Activated CD8-positive, alpha-beta memory T cell treated with anti-CD3 and anti-CD28 coated beads, Interleukin-2, amount 50 U/mL, for 1 hour (primary cell): ENCODE results near the gene ARHGEF7.
"Not testable (repeated sequence)": the region's sequence is repeated elsewhere in the genome, so short reads cannot be mapped to it uniquely, and the experiment has no call there.

Experiments
- DNase-seq: peaks from one replicate; pipeline ENCODE4 v3.0.0-alpha.2; 2020; ENCODE audit errors: extremely low read depth

Gene ARHGEF7

DNA sequence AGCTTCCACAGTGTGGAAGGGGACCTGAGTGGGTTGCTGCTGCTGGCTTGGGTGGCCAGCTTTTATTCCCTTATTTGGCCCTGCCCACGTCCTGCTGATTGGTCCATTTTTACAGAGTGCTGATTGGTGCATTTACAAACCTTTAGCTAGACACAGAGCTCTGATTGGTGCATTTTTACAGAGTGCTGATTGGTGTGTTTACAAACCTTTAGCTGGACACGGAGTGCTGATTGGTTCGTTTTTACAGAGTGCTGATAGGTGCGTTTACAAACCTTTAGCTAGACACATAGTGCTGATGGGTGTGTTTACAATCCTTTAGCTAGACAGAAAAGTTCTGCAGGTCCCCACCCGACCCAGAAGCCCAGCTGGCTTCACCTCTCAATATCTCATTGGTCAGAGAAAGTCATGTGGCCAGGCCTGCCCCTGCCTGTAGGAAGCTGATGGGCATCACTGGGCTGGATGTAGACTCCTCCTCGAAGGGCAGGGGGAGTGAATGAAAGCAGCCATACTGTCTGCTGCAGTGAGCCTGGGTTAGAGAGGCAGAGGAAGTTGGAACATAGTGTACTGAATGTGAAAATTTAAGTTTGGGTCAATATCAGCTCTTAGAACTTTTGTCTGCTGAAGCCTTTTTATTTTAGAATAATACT, 83.7 kb downstream of the ARHGEF7 start:
- DNase-seq: not testable (repeated sequence)

DNA sequence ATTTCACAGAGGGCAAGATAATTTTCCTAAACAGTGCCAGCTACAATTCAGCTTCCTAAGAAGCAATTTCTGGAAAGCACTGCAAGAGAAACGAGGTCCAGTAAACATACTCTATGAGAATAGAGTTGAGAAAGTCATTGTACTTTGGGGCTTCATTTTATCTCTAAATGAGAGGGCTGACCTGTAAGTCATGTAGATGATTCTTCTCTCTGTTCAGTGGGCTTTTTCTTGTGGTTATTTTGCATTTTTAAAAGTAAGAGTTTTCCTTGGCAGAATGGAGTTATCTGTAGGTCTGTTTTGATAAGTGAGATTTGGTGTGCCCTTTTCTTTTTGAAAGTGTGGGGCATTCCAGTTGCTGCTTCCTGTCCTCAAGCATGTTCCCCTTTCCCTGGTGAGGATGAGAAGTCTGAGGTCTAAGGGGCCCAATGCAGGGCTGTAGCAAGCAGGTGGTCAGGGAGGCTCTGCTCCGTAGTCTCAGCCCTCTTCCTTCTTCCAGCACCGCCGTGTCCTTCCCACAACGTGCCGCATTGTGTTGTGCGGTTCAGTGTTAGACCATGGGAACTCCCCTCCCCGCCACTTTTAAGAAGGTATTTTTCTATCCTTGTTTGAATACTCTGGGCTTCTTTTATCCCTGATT, 86.3 kb downstream of the ARHGEF7 start:
- no peak for DNase-seq

DNA sequence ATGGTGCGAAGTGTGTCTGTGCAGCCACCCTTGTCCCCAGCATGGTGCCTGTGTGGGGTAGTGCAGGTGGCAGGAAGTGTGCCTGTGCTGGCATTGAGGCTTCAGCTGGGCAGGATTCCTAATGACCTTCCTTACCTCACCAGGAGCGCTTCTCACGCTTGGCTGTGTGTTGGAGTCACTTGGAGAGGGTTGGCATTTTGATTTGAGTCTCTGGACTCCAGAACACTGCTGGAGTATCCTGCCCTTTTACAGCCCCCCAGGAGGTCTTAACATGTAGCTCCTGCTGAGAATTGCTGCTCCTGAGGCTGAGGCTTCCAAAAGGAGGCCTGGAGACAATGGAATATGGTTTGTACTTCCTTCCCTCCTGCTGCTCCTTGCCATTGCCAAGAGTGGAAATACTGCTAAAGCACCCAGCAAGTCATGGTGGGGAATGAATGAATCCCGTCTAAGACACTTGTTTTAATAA, 87.1 kb downstream of the ARHGEF7 start:
- no peak for DNase-seq

DNA sequence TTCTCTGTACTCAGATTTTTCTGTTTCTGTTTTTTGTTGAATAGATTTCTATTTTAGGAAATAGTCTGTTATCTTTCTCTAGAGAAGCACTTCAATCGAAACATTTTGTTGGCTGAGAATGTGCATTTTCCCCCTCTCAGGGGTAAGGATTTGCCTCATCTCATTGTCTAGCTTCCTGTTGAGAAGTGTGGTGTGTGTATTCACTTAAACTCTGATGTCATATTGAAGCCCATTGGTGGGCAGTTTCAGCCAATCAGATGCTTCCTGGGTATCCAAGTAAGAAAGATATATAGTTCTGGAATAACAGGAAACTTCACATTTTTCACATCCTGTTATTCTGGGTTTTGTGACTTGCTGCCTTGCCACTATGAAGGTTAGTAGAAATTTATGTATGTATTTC, 87.6 kb downstream of the ARHGEF7 start:
- no peak for DNase-seq

DNA sequence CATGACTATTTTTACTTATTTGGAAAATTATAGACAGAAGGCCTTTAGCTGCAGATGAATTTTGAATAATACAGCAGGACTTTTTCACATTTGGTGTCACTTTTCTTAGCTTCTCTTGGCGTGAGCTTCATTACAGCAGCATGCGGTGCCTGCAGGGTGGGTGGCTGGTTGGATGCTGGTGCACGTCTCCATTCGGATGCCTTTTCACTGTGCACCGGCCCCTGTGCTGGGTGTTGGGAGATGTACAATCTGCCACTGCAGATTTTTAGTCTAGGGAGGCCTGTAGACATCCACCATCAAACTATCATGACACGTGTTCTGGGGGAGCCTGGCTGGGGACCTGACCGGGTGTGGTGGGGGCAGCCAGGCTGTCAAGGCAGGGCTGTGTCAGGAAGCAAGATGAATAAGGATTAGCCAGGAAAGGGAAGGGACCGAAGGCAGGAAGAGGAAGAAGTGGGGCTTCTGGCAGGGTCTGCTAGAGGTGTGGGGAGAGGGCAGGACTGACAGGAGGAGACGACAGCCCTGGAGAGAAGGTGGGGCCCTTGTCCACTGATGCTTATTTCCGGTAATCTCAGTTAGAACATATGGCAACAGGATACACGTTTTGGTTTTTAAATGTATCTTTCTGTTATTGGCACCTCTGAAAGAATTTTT, 88.8 kb downstream of the ARHGEF7 start:
- DNase-seq: no peak

DNA sequence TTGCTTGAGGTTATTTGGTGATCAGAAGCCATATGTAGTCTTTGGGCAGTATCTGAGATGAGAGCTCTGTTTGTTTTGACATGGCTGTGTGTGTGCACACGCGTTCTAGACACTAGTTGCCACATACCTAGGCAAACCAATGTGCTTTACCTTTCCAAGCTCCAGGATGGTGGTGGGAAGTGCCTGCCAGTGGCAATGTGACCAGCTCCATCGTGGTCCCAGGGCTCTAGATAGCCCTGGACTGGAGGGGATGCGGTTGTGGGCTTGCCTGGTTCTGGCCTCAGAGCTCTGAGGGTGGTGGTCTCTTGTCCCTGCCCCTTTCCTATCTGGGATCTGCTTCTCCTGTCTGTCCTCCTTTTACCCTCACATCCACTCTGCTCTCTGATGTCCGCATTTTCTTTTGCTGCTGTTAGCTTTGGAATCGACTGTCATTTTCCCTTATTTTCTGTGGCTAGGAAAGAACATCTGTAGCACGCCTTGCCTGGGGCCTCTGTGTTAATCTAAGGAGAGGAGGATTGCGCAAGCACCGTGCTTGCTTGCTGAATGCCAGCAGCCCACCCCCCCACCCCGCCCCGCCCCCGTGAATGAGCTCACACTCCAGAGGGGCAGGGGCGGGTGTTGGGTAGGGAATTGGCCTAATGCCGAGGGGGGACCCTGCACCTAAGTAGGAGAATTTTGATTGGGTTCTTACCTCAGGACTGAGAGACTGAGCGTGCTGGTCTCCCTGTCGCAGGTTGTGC, 89.5 kb downstream of the ARHGEF7 start:
- DNase-seq: no peak

DNA sequence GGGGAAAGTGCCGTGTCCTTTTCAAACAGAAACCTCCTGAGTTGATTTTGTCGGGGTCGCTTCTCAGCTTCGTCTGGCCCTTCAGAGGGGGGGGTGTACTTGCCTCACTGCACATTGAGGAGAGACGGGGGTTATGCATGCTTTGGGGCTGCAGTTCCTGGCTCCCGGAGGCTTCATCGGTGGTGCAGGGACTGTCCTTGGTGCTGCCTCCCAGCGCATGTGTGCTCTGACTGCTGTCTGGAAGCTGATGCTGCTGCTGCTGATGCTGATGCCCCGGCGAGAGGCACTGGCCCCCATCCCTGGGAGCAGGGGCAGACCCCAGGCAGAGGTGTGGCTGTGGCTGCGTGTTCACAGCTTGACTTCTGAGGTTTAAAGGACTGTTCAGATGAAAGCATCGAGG, 91.0 kb downstream of the ARHGEF7 start:
- no peak for DNase-seq

DNA sequence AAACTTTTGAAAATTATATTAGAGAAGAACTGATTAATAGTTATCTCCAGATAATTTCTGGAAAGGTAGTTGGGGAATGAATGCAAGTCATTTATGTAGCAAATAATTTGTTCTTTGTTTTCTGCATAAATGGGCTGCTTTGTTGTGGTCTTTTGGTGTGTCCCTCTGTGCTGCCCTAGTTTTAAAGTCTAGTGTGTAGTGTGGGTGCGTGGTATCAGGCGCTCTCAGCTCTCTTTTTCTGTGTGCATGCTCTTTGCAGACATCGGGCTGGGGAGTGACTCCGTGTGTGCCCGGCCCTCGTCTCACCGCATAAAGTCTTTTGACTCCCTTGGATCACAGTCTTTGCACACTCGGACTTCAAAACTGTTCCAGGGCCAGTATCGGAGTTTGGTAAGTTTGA, 94.5 kb downstream of the ARHGEF7 start:
- DNase-seq: no peak

DNA sequence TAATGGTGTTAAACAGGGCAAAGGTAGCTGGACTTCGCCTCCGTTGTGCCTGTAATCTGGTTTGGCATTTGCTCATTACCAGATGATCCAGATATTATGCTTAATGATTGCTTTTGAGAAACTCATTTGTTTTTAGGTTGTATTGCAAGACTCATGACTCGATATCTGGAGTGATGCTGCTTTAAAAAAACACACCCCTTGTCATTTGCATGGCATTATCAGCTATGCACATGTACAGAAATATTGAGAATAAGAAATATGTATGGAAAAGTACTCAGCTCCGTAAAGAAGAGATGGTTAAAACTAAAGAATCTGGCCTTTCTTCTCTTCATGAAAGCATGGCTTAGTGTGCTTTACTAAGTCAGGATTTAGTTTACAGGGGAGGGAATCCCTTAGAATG, 95.0 kb downstream of the ARHGEF7 start:
- DNase-seq: no peak

DNA sequence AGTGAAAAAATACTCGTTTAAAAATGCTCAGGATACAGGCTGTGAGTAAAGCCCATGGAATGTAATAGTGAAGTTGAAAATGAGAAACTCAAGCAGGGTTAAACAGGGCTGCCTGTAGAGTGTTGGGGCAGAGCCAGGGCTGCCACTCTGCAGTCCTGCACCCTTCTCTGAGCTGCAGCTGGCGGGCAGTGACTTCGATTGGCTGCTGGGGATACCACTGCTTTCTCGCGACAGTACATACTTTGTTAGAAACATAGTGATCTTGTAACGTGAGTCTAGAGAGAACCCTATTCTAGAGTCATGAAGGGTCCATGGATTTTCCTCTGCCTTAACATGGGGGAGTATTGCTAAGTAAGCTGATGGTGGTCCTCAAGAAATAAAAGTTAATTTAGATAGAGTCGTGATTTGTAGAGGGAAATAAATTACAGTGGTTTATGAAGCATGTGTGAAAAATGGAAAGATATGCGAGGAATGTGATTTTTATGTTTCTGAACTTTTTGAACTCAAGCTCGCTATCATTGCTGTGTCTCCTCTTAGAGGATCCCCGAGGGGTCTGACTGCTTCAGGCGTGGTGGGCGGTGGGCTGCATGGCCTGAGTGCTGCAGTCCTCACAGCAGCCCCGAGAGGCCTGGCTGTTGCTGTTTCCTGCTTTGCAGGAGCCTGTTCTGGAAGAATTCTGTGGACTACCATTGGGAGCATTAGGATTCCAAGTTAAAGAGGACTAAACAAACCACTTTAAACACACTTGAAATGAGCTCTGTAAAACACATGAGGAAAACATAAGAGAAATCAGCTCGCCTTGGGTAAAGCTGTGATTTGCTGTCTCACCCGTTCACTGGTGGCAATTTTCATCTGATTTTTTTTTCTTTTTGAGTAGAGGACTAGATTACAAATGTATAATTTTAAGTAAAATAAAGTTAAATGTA, 95.7 kb downstream of the ARHGEF7 start:
- no peak for DNase-seq

DNA sequence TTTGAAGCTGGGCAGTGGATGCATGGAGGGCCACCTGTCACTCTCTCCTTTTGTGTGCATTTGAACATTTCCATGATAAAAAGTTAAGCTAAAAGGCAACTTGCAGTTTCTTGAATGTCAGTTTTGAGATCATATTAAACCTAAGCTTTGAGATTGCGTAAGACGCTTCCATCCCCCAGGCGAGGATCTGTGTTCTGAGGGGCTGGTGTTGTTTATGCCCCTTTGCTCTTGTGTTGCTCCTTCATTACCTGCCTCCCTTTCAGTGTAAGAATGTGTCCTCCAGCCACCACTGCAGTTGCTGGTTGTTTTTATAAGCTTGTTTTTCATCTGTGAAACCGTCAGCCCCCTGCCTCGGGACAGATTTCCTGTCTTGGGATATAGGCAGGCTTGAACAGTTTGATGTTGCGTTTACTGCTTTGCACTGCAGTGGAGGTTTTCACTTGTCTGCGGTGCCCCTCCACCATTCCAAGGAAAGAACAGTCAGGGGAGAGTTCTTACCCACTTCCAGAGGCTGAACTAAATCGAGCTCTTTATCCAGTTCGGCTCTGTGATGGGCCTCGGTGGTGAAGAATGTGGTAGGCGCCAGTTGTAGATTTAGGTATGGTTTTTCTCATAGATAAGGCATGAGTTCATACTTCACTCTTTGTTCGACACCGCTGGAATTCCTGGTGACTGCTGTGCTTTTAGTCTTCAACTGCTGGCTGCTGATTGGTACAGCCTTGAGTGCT, 96.8 kb downstream of the ARHGEF7 start:
- no peak for DNase-seq

DNA sequence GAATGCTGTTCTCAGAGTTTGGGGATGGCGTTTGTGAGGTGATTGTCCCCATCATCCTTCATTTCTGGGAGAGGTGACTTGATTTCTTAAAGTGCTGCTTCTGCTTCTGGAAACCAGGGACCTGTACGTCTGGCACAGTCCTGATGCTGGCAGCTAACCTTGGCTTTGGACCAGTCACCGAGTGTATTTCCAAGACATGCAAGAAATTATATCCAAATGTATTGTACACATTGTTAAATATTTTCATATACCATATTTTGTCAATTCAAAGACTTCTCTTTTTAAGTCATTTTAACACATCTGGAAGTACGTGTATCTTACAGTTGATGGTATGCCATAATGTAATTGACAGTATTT, 97.4 kb downstream of the ARHGEF7 start:
- DNase-seq: no peak

DNA sequence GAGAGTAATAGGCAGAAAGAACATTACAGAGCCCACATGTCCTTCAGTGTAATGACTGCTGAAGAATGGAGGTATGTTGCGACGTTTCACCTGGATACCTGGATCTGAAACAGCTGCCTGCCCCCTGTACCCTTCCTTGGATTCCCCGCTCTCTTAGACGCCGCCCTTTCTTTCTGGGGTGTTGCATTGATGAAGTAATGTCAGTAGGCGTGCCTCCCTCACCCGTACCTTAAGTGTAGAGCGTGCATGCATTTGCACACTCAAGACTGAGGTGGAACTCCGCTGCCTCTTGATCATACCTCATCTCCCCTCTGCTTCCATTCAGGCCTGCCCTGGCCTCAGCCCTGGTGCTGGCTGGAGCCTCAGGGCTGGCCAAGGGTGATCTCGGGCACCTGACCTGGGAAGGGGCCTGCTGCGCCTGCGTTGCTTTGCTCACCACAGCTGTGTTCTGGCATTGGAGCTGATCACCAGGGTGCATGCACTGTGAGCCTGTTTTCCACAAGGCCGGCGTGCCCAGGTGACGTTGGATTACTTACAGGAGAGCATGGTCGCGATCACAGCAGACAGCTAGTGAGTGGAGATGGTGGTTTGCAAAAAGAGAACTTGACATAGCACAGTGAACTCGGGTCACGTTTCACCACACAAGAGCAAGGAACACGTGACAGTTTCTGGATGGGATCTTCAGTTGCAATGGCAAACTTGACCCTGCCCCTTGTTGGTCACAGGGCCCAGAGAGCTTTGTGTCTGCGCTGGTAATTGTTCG, 99.0 kb downstream of the ARHGEF7 start:
- no peak for DNase-seq

DNA sequence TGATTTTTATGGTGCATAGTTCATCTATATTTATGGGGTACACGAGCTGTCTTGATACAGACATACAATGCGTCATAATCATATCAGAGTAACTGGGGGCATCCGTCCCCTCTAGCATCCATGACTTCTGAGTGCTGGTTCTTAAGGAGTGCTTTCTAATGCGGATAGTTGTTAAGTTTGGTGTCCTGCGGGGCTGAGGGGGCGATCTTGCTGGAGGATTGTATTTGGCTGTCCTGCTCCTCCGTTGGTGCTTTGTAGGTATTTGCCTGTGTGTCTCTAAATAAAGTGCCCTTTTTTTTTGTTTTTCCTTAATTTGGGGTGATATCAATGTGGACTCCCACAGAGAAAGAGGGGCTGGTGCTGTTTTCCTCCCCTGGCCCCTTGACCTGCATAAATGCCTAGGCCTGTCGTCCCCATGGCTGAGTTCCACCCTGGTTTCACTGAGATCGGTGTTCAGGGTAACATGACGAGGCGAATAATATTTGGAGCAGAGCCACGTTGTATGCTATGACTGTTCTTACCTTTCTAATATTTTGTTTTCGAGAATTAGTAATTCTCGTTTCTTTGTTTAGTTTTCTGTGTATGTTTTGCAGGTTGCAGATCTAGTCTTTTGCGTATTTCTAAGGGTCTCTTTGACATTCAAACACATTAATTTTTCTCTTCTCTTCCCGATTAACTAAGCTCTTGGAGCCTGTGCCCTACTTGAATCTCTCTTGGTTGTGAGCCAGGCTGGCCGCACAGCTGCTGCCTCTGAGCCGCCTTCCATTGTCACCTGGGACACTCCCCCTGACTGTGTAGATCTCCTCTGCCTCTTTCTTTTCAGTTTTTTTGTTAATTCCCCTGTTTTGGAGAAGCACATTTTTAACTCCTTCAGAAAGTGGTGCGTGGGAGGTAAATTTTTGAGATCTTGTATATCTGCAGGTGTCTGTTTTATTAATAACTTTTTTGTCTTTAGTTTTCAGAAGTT, 100.3 kb downstream of the ARHGEF7 start:
- DNase-seq: no peak

DNA sequence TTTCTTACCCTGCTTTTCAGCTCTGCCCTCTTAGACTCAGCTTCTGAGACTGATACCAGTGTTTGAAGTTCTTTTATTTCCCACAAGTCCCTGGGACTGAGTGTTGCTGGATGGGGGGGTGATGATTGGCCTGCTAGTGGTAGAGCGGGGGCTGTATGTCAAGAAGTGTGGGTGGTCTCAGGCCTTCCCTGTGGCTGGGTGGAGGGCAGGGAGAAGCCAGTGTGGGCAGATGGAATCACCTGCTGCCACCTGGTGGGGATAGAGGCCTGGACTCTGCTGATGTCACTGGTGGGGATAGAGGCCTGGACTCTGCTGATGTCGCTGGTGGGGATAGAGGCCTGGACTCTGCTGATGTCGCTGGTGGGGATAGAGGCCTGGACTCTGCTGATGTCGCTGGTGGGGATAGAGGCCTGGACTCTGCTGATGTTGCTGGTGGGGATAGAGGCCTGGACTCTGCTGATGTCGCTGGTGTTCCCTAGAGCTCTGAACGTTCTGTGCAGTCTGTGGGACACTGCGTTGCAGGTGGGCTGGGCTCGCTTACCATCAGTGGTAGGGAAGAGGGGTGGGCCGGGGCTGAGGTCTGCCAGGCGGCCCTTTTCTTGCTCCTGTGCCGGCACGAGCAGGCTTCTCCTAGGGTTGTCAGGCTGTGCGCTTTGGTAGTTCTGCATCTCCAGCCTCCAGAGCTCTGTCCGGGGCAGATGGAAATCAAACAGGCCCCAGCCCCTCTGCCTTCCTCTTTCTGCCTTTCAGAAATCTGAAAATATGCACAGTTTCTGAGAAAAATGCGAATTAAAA, 101.3 kb downstream of the ARHGEF7 start:
- DNase-seq: no peak

DNA sequence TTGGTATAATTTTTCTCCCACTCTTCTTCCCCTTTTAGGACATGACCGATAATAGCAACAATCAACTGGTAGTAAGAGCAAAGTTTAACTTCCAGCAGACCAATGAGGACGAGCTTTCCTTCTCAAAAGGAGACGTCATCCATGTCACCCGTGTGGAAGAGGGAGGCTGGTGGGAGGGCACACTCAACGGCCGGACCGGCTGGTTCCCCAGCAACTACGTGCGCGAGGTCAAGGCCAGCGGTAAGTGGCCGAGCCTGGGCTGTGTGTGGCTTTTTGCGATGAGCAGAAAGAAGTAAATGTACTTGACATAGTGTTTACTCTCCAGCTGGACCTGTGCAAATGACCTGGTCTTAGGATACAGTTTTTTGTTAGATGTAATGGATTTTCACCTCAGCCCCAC, 102.5 kb downstream of the ARHGEF7 start:
- DNase-seq: no peak

DNA sequence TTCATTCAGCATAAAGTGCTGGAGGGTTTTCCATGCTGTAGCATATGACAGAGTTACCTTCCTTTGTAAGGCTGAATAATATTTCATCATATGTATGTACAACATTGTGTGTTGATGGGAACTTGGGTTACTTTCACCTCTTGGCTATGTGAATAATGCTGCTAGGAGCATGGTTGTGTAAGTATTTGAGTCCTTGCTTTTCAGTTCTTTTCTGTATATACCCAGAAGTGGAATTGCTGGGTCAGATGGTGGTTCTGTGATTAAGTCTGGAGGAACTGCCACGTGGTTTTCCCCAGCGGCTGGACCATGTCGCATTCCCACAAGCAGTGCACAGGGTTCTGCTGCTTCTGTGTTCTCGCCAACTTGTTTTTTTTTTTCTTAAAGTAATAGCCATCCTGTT, 104.2 kb downstream of the ARHGEF7 start:
- no peak for DNase-seq

DNA sequence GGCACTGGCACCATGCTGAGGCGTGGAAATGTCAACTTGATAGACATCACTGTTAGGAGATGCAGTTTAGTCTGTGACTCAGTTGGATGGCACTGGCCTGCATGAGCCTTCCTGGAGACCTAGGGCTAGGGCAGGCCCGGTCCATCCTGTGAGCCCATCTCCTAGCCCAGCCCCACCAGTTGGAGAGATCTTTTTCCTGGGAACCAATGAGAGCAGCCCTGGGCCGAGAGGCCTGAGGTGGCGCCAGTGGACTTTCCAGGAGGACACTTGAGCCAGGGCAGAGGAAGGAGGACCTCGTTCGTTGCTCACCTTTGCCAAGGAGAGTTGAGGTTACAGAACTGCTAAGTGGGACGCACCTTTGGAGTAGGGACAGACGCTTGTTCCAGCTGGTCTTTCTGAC, 104.8 kb downstream of the ARHGEF7 start:
- DNase-seq: no peak
